ENCODE results near the gene CST9L.

Gene CST9L

GRCh38 chr20:23540624-23541023 is 27.7 kb downstream of the CST9L start:
- no peak for TF ChIP-seq CTCF (IDR thresholded peaks at IDR 0.05; ENCODE audit: control insufficient read depth, extremely low read depth, insufficient read depth)
- DNase-seq (ENCODE audit: low read depth) = no peak

GRCh38 chr20:23537030-23537429 is 31.3 kb downstream of the CST9L start:
- no peak overlapping the region for H3K4me3 ChIP-seq (ENCODE audit: low read depth, low read length)
- DNase-seq (ENCODE audit: low read depth) = no peak
- TF ChIP-seq CTCF (IDR thresholded peaks at IDR 0.05; ENCODE audit: control insufficient read depth, extremely low read depth, insufficient read depth) = no peak

More at GRCh38 chr20:23540624-23541023, 27.7 kb downstream of the CST9L start:
- H3K4me3 ChIP-seq (ENCODE audit: low read depth, low read length) = no peak overlapping the region

- DNase-seq (ENCODE audit: low read depth) = no peak
- no peak overlapping the region for H3K4me3 ChIP-seq (ENCODE audit: low read depth, low read length)
- TF ChIP-seq CTCF (IDR thresholded peaks at IDR 0.05; ENCODE audit: control insufficient read depth, extremely low read depth, insufficient read depth) = no peak
These were observed 31.8 kb downstream of the CST9L start for GRCh38 chr20:23536328-23536974.

GRCh38 chr20:23534801-23535593 is 33.3 kb downstream of the CST9L start:
- DNase-seq (ENCODE audit: low read depth) = no peak
- TF ChIP-seq CTCF (IDR thresholded peaks at IDR 0.05; ENCODE audit: control insufficient read depth, extremely low read depth, insufficient read depth) = no peak
- no peak overlapping the region for H3K4me3 ChIP-seq (ENCODE audit: low read depth, low read length)

- no peak overlapping the region for H3K4me3 ChIP-seq (ENCODE audit: low read depth, low read length)
- DNase-seq (ENCODE audit: low read depth) = no peak
- no peak for TF ChIP-seq CTCF (IDR thresholded peaks at IDR 0.05; ENCODE audit: control insufficient read depth, extremely low read depth, insufficient read depth)
These were observed 35.1 kb downstream of the CST9L start for GRCh38 chr20:23533161-23533560.

- no peak for TF ChIP-seq CTCF (IDR thresholded peaks at IDR 0.05; ENCODE audit: control insufficient read depth, extremely low read depth, insufficient read depth)
- no peak overlapping the region for H3K4me3 ChIP-seq (ENCODE audit: low read depth, low read length)
- DNase-seq (ENCODE audit: low read depth) = no peak
These were observed 35.8 kb downstream of the CST9L start for GRCh38 chr20:23532533-23532932.

Measured in LNCaP clone FGC (cell line).